Neural cell (in vitro differentiated cells): ENCODE results near the gene KCNAB2. TPM values are rescaled to one million over a fixed set of nuclear protein-coding genes. Genes with fewer than 3 reads are reported as not detected.

Source experiments
- H2AFZ ChIP-seq: fragments of 200-600, 300-800 bp; sonication (generic), shearing (Covaris generic); 2 replicates; pipeline ENCODE4 v1.6.0; 2014; ENCODE audit warnings: low read depth, mild to moderate bottlenecking, antibody characterized with exemption, low read length, moderate library complexity
- H3F3A ChIP-seq: fragments of 200-600 bp; shearing (Covaris generic); 2 replicates; pipeline ENCODE4 v1.6.1; 2016; ENCODE audit warnings: mild to moderate bottlenecking, moderate library complexity, mixed read lengths, antibody characterized with exemption, low read length; ENCODE audit not compliant: insufficient read depth, poor library complexity, severe bottlenecking
- H3K27ac ChIP-seq: fragments of 200-600, 300-800 bp; sonication (generic), shearing (Covaris generic); 2 replicates; pipeline ENCODE4 v1.5.1; 2014; ENCODE audit warnings: mild to moderate bottlenecking, low read length, moderate library complexity
- H3K27me3 ChIP-seq: fragments of 300-800, 200-600 bp; sonication (generic), shearing (Covaris generic); 2 replicates; pipeline ENCODE4 v1.6.0; 2014; ENCODE audit warnings: mild to moderate bottlenecking, low read depth, low read length, moderate library complexity; ENCODE audit not compliant: insufficient read depth
- H3K36me3 ChIP-seq: fragments of 300-800, 200-600 bp; sonication (generic), shearing (Covaris generic); 2 replicates; pipeline ENCODE4 v1.5.1; 2014; ENCODE audit warnings: mild to moderate bottlenecking, antibody characterized with exemption, low read length, moderate library complexity; ENCODE audit not compliant: insufficient read depth
- H3K4me2 ChIP-seq: fragments of 300-800, 200-600 bp; sonication (generic), shearing (Covaris generic); 2 replicates; pipeline ENCODE4 v1.6.0; 2014; ENCODE audit warnings: mild to moderate bottlenecking, low read length
- H3K4me3 ChIP-seq: fragments of 300-800, 200-600 bp; sonication (generic), shearing (Covaris generic); 2 replicates; pipeline ENCODE4 v1.5.1; 2014; ENCODE audit warnings: mild to moderate bottlenecking, low read length, moderate library complexity
- H3K79me2 ChIP-seq: fragments of 200-600 bp; shearing (Covaris generic); replicated peaks from 2 replicates; pipeline ENCODE4 v1.6.0; 2014; ENCODE audit warnings: mild to moderate bottlenecking, low read length, moderate library complexity; ENCODE audit not compliant: insufficient read depth
- H3K9ac ChIP-seq: fragments of 300-800, 200-600 bp; sonication (generic), shearing (Covaris generic); 2 replicates; pipeline ENCODE4 v1.6.1; 2016; ENCODE audit warnings: mild to moderate bottlenecking, low read length, mixed read lengths
- H3K9me2 ChIP-seq: fragments of 200-600 bp; shearing (Covaris generic); 2 replicates; pipeline ENCODE4 v1.6.1; 2016; ENCODE audit warnings: mild to moderate bottlenecking, low read length, mixed read lengths; ENCODE audit not compliant: insufficient read depth
- H3K9me3 ChIP-seq: fragments of 200-600, 300-800 bp; sonication (generic), shearing (Covaris generic); 2 replicates; pipeline ENCODE4 v1.6.1; 2016; ENCODE audit warnings: mild to moderate bottlenecking, mixed run types, low read length, moderate library complexity, mixed read lengths
- H4K20me1 ChIP-seq: fragments of 200-600 bp; shearing (Covaris generic); 2 replicates; pipeline ENCODE4 v1.6.1; 2016; ENCODE audit warnings: mild to moderate bottlenecking, mixed run types; ENCODE audit not compliant: insufficient read depth
- EP300 ChIP-seq: fragments of 450-650 bp; conservative IDR thresholded peaks from 2 replicates; pipeline ENCODE4 v1.6.1; 2014; ENCODE audit warnings: antibody characterized with exemption, mild to moderate bottlenecking, moderate library complexity; ENCODE audit not compliant: poor library complexity, severe bottlenecking
- EZH2 ChIP-seq: fragments of 200-600, 300-800 bp; shearing (Covaris generic), sonication (generic); IDR thresholded peaks from 2 replicates; pipeline ENCODE4 v1.6.1; 2014; ENCODE audit warnings: antibody characterized with exemption, low read length, borderline replicate concordance, mild to moderate bottlenecking; ENCODE audit not compliant: insufficient read depth, poor library complexity, severe bottlenecking
- MXI1 ChIP-seq: fragments of 450-650 bp; conservative IDR thresholded peaks from 2 replicates; pipeline ENCODE4 v1.6.1; 2014; ENCODE audit warnings: antibody characterized with exemption, mild to moderate bottlenecking; ENCODE audit not compliant: poor library complexity, severe bottlenecking
- POLR2AphosphoS5 ChIP-seq: IDR thresholded peaks from 2 replicates; pipeline ENCODE4 v1.6.1; 2012
- RAD21 ChIP-seq: fragments of 450-650 bp; conservative IDR thresholded peaks from 2 replicates; pipeline ENCODE4 v1.6.1; 2014; ENCODE audit warnings: antibody characterized with exemption, mild to moderate bottlenecking, moderate library complexity
- SMC3 ChIP-seq: fragments of 450-650 bp; conservative IDR thresholded peaks from 2 replicates; pipeline ENCODE4 v1.6.1; 2014; ENCODE audit warnings: antibody characterized with exemption, mild to moderate bottlenecking, moderate library complexity; ENCODE audit not compliant: poor library complexity
- TAF1 ChIP-seq: IDR thresholded peaks from 2 replicates; pipeline ENCODE4 v1.6.1; 2012; ENCODE audit warnings: low read depth
- polyA plus RNA-seq: library from polyadenylated mRNA; depleted of rRNA; stranded (reverse); fragments of >200 nt; gene quantifications from 2 replicates; pipeline ENCODE4 v1.2.3, GENCODE V29; 2014
- TF ChIP-seq, protein P1 (sequence below): fragments of 450-650 bp; IDR thresholded peaks from 2 replicates; pipeline ENCODE4 v1.5.1; 2014; ENCODE audit warnings: antibody characterized with exemption, mild to moderate bottlenecking, moderate library complexity; ENCODE audit not compliant: poor library complexity, severe bottlenecking
- TF ChIP-seq, protein P2 (sequence below): IDR thresholded peaks from 2 replicates; pipeline ENCODE4 v1.6.1; 2012; ENCODE audit warnings: borderline replicate concordance

Gene KCNAB2
- polyA plus RNA-seq, 1 donor from 2014 or later, result 11.7 TPM

DNA sequence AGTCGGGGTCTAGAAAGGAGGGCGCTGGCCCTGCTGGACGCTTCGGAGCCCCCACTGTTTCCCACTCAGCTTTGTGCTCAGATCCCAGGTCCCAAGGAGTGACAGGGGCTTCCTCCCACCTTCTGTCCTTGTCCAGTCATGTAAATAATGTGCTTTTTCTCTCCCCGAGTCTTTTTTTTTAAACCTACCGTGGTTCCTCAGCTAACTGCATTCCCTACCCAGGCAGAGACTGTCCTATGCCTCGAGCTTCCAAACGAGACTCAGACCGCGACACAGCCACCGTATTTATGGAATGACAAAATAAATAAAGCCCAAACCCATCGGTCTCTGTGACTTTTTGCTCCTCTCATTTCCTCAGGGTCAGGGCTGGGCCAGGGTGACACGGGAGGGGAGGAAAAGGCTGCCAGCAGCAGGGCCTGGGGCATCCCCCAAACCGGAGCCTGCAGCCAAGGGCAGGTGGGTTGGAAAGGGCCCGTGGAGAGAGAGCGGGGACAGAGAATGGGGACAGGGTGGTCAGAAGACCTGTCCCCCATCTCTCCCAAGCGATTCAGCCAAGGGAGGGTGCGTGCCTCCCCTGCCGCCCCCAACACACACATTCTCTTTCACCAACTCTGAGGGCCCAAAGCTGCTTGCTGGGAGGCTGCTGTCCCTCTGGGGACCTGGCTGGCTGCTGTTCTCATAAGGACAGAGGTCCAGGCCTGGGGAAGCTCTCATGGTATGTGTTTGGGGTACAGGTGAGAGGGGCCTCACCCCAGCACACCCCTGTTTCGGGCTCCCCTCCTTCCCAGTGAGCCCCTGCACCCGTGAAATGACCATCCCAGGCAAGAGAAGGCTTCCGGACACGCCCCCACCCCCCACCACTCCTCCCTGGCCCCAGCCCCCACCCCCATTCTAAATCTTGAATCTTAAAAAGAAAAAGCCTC, 55.4 kb downstream of the KCNAB2 start:
- no peak overlapping the region for H3K4me3 ChIP-seq
- no peak overlapping the region for H3K9ac ChIP-seq
- no peaks in the 10 kb centered on the region for H3K27me3 ChIP-seq
- H2AFZ ChIP-seq, result no peak overlapping the region
- TF ChIP-seq EZH2 (no peak), TAF1 (no peak), EP300 (no peak), MXI1 (no peak), SMC3 (no peak), POLR2AphosphoS5 (no peak), RAD21 (no peak)
- TF ChIP-seq, protein P1, sequence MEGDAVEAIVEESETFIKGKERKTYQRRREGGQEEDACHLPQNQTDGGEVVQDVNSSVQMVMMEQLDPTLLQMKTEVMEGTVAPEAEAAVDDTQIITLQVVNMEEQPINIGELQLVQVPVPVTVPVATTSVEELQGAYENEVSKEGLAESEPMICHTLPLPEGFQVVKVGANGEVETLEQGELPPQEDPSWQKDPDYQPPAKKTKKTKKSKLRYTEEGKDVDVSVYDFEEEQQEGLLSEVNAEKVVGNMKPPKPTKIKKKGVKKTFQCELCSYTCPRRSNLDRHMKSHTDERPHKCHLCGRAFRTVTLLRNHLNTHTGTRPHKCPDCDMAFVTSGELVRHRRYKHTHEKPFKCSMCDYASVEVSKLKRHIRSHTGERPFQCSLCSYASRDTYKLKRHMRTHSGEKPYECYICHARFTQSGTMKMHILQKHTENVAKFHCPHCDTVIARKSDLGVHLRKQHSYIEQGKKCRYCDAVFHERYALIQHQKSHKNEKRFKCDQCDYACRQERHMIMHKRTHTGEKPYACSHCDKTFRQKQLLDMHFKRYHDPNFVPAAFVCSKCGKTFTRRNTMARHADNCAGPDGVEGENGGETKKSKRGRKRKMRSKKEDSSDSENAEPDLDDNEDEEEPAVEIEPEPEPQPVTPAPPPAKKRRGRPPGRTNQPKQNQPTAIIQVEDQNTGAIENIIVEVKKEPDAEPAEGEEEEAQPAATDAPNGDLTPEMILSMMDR, result no peak
- TF ChIP-seq, protein P2, sequence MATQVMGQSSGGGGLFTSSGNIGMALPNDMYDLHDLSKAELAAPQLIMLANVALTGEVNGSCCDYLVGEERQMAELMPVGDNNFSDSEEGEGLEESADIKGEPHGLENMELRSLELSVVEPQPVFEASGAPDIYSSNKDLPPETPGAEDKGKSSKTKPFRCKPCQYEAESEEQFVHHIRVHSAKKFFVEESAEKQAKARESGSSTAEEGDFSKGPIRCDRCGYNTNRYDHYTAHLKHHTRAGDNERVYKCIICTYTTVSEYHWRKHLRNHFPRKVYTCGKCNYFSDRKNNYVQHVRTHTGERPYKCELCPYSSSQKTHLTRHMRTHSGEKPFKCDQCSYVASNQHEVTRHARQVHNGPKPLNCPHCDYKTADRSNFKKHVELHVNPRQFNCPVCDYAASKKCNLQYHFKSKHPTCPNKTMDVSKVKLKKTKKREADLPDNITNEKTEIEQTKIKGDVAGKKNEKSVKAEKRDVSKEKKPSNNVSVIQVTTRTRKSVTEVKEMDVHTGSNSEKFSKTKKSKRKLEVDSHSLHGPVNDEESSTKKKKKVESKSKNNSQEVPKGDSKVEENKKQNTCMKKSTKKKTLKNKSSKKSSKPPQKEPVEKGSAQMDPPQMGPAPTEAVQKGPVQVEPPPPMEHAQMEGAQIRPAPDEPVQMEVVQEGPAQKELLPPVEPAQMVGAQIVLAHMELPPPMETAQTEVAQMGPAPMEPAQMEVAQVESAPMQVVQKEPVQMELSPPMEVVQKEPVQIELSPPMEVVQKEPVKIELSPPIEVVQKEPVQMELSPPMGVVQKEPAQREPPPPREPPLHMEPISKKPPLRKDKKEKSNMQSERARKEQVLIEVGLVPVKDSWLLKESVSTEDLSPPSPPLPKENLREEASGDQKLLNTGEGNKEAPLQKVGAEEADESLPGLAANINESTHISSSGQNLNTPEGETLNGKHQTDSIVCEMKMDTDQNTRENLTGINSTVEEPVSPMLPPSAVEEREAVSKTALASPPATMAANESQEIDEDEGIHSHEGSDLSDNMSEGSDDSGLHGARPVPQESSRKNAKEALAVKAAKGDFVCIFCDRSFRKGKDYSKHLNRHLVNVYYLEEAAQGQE, result no peak
- H3K9me3 ChIP-seq, result no peaks in the 10 kb centered on the region
- no peaks in the 10 kb centered on the region for H4K20me1 ChIP-seq
- no peak overlapping the region for H3K27ac ChIP-seq
- no peaks in the 10 kb centered on the region for H3K79me2 ChIP-seq
- no peaks in the 10 kb centered on the region for H3K9me2 ChIP-seq
- no peaks in the 10 kb centered on the region for H3F3A ChIP-seq
- H3K36me3 ChIP-seq, result no peaks in the 10 kb centered on the region
- H3K4me2 ChIP-seq, result no peak overlapping the region

DNA sequence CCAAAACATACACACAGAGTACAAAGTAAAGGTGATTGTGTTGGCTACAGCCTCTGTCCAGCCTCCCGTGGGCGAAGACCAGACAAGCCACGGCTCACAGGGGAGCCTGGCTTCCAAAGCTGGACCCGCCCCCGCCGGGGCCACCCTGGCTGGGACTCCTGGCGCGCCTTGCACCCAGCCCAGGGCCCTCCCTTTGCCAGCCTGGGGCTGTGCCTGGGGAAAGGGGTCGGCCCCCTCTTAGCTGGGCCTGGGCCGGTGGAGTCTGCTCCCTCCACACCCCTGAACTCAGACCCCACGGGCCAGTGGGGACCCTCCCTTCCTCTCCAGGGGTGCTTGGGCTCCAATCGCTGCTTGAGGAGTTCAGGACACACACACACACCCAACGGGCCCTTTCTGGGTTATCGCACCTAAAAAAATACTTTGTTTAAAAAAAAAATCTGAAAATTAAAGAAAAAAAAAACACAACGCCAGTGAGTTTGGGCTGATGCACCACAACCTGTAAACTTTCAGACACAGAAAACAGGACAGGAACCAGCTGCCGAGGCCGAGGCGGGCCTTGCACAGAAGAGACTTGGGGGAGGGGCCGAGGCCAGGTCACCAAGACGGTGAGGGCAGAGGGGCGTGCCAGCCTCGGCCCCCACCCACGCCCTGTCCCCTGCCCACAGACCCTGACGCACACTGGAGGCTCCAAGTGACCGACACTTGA, 56.3 kb downstream of the KCNAB2 start:
- Histone ChIP-seq H3K4me3 (no peak overlapping the region), H3K27ac (no peak overlapping the region), H3K79me2 (no peaks in the 10 kb centered on the region), H3K9me3 (no peaks in the 10 kb centered on the region), H2AFZ (no peak overlapping the region), H3K9ac (no peak overlapping the region), H3K9me2 (no peaks in the 10 kb centered on the region), H4K20me1 (no peaks in the 10 kb centered on the region), H3F3A (no peaks in the 10 kb centered on the region), H3K4me2 (no peak overlapping the region), H3K36me3 (no peaks in the 10 kb centered on the region), H3K27me3 (no peaks in the 10 kb centered on the region)
- no peak for TF ChIP-seq SMC3
- no peak for TF ChIP-seq RAD21
- no peak for TF ChIP-seq EP300
- no peak for TF ChIP-seq POLR2AphosphoS5
- no peak for TF ChIP-seq MXI1
- TF ChIP-seq, protein P1, result no peak
- TF ChIP-seq, protein P2, result no peak
- no peak for TF ChIP-seq EZH2
- TF ChIP-seq TAF1, result no peak
